GM18526 (cell line): Measurements from ENCODE around the gene PIGC.

Experiments
- POLR2A ChIP-seq: IDR thresholded peaks from 3 replicates; pipeline ENCODE4 v1.6.1; 2011; ENCODE audit not compliant: insufficient read length; ENCODE audit errors: extremely low read depth

PIGC gene

DNA sequence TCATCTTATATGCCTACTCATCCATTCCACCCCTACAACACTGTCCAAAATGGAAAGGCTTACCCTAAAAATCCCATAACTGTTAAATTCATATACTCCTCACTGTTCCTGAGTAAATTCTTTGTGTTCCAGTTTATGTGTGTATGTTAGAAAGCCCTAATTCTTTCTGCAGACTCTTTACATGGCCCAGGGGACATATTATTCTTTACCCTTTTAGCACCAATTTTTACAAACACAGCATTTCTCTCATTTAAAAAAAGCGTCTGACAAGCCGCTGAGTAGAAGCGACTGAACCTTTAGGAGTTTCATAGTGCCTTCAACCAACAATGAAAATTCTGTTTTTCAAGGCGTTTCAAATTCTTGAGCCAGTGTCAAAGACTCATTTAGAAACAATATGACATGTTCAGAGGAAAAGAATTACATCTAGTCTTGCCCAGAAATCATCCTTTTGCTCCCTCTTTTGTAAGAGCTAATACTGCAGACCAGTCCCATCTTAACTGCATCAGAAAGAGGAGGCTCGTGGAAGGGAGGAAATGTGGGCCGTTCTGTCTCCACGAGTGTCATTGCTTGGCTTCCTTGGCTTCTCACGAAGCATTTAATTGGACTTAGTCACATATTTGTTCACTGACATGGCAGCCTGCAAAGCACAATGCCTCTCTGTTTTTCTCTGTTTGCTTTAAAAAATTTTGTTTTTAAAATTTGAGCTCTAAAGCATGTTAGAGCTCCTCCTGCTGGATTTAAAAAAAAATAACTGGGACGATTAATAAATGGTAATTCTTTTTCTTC lies 44.7 kb downstream of the PIGC start:
- no peak for TF ChIP-seq POLR2A

DNA sequence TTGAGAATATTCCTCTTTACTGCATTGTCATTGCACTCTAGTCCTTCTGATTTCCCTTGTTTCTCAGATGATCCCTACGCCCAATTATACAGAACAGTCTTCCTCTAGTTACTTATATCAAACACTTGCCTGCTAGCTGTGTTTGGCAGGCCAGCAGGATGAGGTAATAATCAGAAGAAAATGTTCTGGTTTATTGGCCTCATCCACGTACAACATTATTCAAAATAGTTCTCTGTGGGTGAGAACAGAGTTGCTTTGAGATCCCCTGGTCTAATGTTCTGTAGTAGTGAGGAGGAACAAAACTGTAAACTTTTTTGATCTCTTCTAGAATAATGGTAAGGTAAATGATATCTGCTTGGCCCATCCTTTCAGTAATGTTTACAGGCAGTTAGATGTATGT lies 45.7 kb downstream of the PIGC start:
- no peak for TF ChIP-seq POLR2A

DNA sequence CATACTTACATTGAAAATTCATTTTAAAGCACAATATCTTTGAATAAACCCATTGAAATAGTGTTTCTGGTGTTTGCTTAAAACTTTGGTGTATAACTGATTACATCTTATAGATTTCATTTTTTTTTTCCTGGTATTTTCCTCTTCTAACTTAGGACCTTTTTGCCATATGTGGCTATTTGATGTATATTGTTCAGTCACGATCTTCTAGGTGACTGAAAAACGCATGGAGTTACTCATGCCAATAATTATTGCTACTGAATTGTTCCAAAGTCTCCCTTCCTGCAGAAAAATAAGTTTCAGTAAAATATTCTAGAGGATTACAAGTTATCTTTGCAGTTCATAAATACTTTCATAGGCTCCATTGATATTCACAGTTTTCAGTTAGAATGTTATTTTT lies 46.2 kb downstream of the PIGC start:
- no peak for TF ChIP-seq POLR2A

DNA sequence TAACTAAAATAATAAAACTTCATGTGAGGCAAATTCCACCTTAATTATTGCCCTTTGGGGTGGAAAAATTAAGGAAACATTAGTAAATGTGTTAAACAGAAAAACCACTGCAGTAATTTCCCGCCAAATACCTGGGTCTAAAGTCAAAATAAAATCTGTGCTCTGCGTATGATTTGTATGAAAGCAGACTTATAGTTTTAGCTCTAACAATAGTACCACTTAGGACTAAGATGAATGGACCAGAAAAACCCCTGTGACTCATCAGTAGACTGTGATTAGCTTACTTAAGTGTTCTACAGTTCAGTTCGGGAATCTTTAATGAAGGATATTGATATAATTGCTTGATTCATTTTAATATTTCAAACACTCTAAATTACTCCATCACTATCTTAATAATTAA lies 46.6 kb downstream of the PIGC start:
- TF ChIP-seq POLR2A: no peak

DNA sequence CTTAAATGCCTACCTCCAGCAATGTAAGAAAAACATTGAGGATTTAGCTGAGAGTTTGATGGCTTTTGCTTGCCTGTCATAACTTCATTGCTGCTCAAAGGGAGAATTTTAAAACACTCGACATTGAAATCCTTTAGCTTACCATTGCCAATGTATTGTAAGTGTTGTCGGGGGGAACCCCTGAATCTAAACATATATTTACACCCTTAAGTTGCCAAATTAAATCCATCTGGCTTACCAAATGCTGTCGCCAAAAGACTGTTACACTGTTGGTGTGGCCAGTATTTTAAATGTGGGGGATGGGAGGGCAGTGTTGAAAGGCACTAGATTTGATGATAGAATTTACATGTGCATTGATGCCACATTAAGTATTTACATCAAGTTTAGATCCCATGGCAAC lies 48.3 kb downstream of the PIGC start:
- TF ChIP-seq POLR2A: no peak

DNA sequence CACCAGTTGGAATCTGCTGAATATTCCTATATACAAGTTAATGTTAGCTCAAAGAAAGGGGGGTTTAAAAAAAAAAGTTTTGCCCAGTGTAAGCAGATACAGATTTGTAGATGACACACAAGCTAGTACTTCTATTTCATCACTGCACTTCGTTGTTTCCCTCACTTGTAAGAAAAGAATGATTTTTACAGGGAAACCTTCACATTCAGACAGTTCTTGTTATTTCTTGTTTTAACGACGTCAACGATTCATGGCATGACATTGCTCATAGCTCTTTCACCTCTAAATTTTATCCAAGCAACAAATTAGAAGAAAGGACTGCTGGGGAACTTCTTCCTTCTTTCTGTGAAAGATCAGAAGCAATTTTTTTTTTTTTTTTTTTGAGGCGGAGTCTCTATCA lies 49.1 kb downstream of the PIGC start:
- no peak for TF ChIP-seq POLR2A

DNA sequence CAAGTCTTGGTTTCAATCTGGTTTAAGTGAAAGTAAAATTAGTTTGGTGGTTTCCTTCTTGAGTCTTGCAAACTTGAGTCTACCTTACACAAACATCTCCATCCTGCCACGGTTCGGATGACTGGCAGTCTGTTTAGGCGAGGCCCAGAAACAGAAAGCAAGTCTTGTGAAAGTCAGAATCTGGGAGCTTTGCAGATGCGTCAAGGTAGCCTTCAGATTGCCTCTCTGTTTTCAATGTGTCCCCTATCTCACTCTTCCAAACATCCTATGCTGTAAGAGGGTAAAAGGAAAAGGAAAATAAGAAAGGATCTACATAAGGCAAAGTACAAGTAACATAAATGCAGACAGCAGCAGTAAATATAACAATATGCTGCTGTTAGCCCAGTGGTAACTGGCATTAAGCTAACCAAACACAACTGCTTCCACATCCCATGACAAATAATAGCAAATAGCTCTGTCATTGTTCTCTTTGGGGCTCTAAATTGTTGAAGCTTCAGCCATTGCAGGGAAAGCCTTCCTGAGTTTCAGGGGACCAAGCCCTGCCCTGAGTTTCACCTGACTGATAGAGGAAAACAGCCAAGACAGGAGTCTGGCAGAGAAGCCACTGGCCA lies 49.6 kb downstream of the PIGC start:
- TF ChIP-seq POLR2A: no peak

DNA sequence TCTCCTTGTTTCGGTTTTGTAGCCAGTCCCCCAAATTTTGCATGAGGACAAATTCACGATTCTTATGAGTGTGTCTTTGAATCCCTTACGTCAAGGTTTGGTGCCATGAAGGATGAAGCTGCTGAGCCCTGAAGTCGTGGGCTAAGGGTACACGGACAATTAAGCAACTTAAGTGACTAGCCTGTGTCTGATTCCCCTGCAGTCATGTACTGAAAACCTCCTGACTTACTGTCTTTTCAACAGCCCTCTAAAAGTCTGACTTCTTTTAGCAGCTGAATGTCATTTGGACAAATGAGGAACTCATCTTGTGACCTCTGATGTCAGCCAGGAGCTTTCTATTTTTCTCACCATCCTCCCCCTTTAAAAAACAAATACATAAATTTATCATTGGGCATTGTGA lies 50.5 kb downstream of the PIGC start:
- TF ChIP-seq POLR2A: no peak

DNA sequence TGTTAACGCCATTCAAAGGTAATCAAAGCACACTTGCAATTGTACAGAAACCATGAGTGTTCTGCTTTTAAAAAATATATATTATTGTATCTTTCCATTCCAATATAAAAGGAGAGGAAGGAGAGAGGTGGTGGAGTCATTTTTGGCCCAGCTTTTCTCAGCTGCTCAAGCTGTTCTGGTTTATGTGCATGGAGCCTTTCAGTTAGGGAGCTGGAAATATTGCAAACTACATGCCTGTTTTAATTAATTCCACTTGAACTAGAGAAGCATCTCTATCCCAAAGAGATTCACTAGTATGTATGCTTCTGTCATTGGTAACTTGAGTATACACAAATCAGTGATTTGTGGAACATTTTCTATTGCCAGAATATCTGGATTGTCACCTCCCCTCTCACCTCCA lies 51.9 kb downstream of the PIGC start:
- TF ChIP-seq POLR2A: no peak
